Neural cell (in vitro differentiated cells): ENCODE data around the gene DUOX1. TPM values are rescaled to one million over a fixed set of nuclear protein-coding genes. Genes with fewer than 3 reads are reported as not detected.

ENCODE experiments used
- H2AFZ ChIP-seq: fragments of 200-600, 300-800 bp; sonication (generic), shearing (Covaris generic); 2 replicates; pipeline ENCODE4 v1.6.0; 2014; ENCODE audit warnings: low read depth, mild to moderate bottlenecking, antibody characterized with exemption, low read length, moderate library complexity
- H3F3A ChIP-seq: fragments of 200-600 bp; shearing (Covaris generic); 2 replicates; pipeline ENCODE4 v1.6.1; 2016; ENCODE audit warnings: mild to moderate bottlenecking, moderate library complexity, mixed read lengths, antibody characterized with exemption, low read length; ENCODE audit not compliant: insufficient read depth, poor library complexity, severe bottlenecking
- H3K27ac ChIP-seq: fragments of 200-600, 300-800 bp; sonication (generic), shearing (Covaris generic); 2 replicates; pipeline ENCODE4 v1.5.1; 2014; ENCODE audit warnings: mild to moderate bottlenecking, low read length, moderate library complexity
- H3K27me3 ChIP-seq: fragments of 300-800, 200-600 bp; sonication (generic), shearing (Covaris generic); 2 replicates; pipeline ENCODE4 v1.6.0; 2014; ENCODE audit warnings: mild to moderate bottlenecking, low read depth, low read length, moderate library complexity; ENCODE audit not compliant: insufficient read depth
- H3K36me3 ChIP-seq: fragments of 300-800, 200-600 bp; sonication (generic), shearing (Covaris generic); 2 replicates; pipeline ENCODE4 v1.5.1; 2014; ENCODE audit warnings: mild to moderate bottlenecking, antibody characterized with exemption, low read length, moderate library complexity; ENCODE audit not compliant: insufficient read depth
- H3K4me2 ChIP-seq: fragments of 300-800, 200-600 bp; sonication (generic), shearing (Covaris generic); 2 replicates; pipeline ENCODE4 v1.6.0; 2014; ENCODE audit warnings: mild to moderate bottlenecking, low read length
- H3K4me3 ChIP-seq: fragments of 300-800, 200-600 bp; sonication (generic), shearing (Covaris generic); 2 replicates; pipeline ENCODE4 v1.5.1; 2014; ENCODE audit warnings: mild to moderate bottlenecking, low read length, moderate library complexity
- H3K79me2 ChIP-seq: fragments of 200-600 bp; shearing (Covaris generic); replicated peaks from 2 replicates; pipeline ENCODE4 v1.6.0; 2014; ENCODE audit warnings: mild to moderate bottlenecking, low read length, moderate library complexity; ENCODE audit not compliant: insufficient read depth
- H3K9ac ChIP-seq: fragments of 300-800, 200-600 bp; sonication (generic), shearing (Covaris generic); 2 replicates; pipeline ENCODE4 v1.6.1; 2016; ENCODE audit warnings: mild to moderate bottlenecking, low read length, mixed read lengths
- H3K9me2 ChIP-seq: fragments of 200-600 bp; shearing (Covaris generic); 2 replicates; pipeline ENCODE4 v1.6.1; 2016; ENCODE audit warnings: mild to moderate bottlenecking, low read length, mixed read lengths; ENCODE audit not compliant: insufficient read depth
- H3K9me3 ChIP-seq: fragments of 200-600, 300-800 bp; sonication (generic), shearing (Covaris generic); 2 replicates; pipeline ENCODE4 v1.6.1; 2016; ENCODE audit warnings: mild to moderate bottlenecking, mixed run types, low read length, moderate library complexity, mixed read lengths
- H4K20me1 ChIP-seq: fragments of 200-600 bp; shearing (Covaris generic); 2 replicates; pipeline ENCODE4 v1.6.1; 2016; ENCODE audit warnings: mild to moderate bottlenecking, mixed run types; ENCODE audit not compliant: insufficient read depth
- EP300 ChIP-seq: fragments of 450-650 bp; conservative IDR thresholded peaks from 2 replicates; pipeline ENCODE4 v1.6.1; 2014; ENCODE audit warnings: antibody characterized with exemption, mild to moderate bottlenecking, moderate library complexity; ENCODE audit not compliant: poor library complexity, severe bottlenecking
- EZH2 ChIP-seq: fragments of 200-600, 300-800 bp; shearing (Covaris generic), sonication (generic); IDR thresholded peaks from 2 replicates; pipeline ENCODE4 v1.6.1; 2014; ENCODE audit warnings: antibody characterized with exemption, low read length, borderline replicate concordance, mild to moderate bottlenecking; ENCODE audit not compliant: insufficient read depth, poor library complexity, severe bottlenecking
- MXI1 ChIP-seq: fragments of 450-650 bp; conservative IDR thresholded peaks from 2 replicates; pipeline ENCODE4 v1.6.1; 2014; ENCODE audit warnings: antibody characterized with exemption, mild to moderate bottlenecking; ENCODE audit not compliant: poor library complexity, severe bottlenecking
- POLR2AphosphoS5 ChIP-seq: IDR thresholded peaks from 2 replicates; pipeline ENCODE4 v1.6.1; 2012
- RAD21 ChIP-seq: fragments of 450-650 bp; conservative IDR thresholded peaks from 2 replicates; pipeline ENCODE4 v1.6.1; 2014; ENCODE audit warnings: antibody characterized with exemption, mild to moderate bottlenecking, moderate library complexity
- SMC3 ChIP-seq: fragments of 450-650 bp; conservative IDR thresholded peaks from 2 replicates; pipeline ENCODE4 v1.6.1; 2014; ENCODE audit warnings: antibody characterized with exemption, mild to moderate bottlenecking, moderate library complexity; ENCODE audit not compliant: poor library complexity
- TAF1 ChIP-seq: IDR thresholded peaks from 2 replicates; pipeline ENCODE4 v1.6.1; 2012; ENCODE audit warnings: low read depth
- polyA plus RNA-seq: library from polyadenylated mRNA; depleted of rRNA; stranded (reverse); fragments of >200 nt; gene quantifications from 2 replicates; pipeline ENCODE4 v1.2.3, GENCODE V29; 2014
- TF ChIP-seq, protein P1 (sequence below): IDR thresholded peaks from 2 replicates; pipeline ENCODE4 v1.6.1; 2012; ENCODE audit warnings: borderline replicate concordance
- TF ChIP-seq, protein P2 (sequence below): fragments of 450-650 bp; IDR thresholded peaks from 2 replicates; pipeline ENCODE4 v1.5.1; 2014; ENCODE audit warnings: antibody characterized with exemption, mild to moderate bottlenecking, moderate library complexity; ENCODE audit not compliant: poor library complexity, severe bottlenecking

Gene DUOX1
- polyA plus RNA-seq, 1 donor from 2014 or later: not detected

DNA sequence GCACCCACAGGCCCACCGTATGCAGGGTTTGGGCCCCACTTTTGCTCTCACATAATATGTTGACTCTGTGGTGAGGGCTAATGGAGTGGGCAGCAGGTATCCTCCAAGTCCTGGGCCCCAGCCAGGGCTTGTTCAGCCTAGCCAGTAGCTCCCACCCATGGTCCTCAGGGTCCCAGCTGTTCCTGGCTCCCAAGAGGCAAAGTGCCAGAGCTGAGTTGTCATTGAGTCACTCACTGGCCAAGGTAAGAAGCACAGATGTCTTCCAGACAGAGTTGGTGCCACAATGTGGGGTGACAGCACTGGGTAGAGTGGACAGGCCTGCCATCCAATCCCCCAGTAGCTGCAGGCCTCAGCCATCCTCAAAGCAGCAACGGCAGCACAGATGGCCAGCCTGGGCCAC, 53.7 kb downstream of the DUOX1 start:
- Histone ChIP-seq H3K27me3 (no peaks in the 10 kb centered on the region), H3K9me3 (no peaks in the 10 kb centered on the region), H3K9ac (no peak overlapping the region), H3K9me2 (no peaks in the 10 kb centered on the region), H3F3A (no peaks in the 10 kb centered on the region), H4K20me1 (no peaks in the 10 kb centered on the region), H3K36me3 (no peaks in the 10 kb centered on the region), H2AFZ (no peak overlapping the region), H3K4me3 (peak overlapping the region; percentile 90), H3K4me2 (no peak overlapping the region), H3K79me2 (peaks cover 82% of the 10 kb centered on the region), H3K27ac (no peak overlapping the region)
- TF ChIP-seq POLR2AphosphoS5: no peak
- no peak for TF ChIP-seq EZH2

- H2AFZ ChIP-seq: no peak overlapping the region
- no peaks in the 10 kb centered on the region for H3F3A ChIP-seq
- no peak for TF ChIP-seq SMC3
- TF ChIP-seq MXI1: no peak
- peak overlapping the region; percentile 78 for H3K4me2 ChIP-seq
- H3K9me2 ChIP-seq: no peaks in the 10 kb centered on the region
- no peaks in the 10 kb centered on the region for H3K27me3 ChIP-seq
- no peaks in the 10 kb centered on the region for H3K36me3 ChIP-seq
- H3K4me3 ChIP-seq: peak overlapping the region; percentile 90
- H4K20me1 ChIP-seq: no peaks in the 10 kb centered on the region
- H3K79me2 ChIP-seq: peaks cover 80% of the 10 kb centered on the region
- H3K27ac ChIP-seq: no peak overlapping the region
- H3K9me3 ChIP-seq: no peaks in the 10 kb centered on the region
- no peak overlapping the region for H3K9ac ChIP-seq
Measured at GRCh38 chr15:45184562-45185041, 54.8 kb downstream of the DUOX1 start.

DNA sequence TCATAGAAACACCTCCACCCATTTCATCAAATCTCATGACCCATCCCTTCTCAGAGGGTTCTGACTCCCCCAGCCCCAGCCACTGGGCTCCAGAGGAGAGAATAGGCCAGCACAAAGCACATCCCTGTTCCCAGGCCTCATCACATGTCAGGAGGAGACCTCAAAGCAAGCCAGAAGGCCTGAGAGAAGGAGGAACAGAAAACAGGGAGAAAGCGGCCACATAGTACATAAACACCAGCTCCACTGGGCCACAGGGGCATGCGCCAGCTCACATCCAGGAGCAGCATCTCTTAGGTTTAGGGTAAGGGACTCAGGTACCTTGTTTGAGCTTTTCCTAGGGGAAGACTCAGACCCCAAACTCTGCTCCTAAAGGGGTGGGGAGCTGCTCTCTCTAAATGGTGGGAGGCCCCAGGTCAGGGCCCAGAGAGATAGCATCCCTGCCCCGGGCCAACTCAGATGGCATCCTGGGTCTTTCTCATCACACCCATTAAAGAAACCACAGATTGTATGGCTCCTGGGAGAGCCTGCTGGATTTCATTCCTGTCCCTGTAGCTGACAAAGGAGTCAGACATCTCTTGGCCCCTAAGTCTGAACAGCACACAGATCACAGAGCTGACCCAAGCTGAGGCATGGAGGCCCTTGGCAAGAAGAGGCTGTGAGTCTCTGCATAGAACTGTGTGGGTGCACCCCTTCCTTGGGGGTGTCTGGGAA, 55.4 kb downstream of the DUOX1 start:
- Histone ChIP-seq H3K4me2 (peak overlapping the region; percentile 78), H3K9ac (peak overlapping the region; percentile 93), H3K27me3 (no peaks in the 10 kb centered on the region), H3K4me3 (peak overlapping the region; percentile 90), H3K9me3 (no peaks in the 10 kb centered on the region), H3K36me3 (no peaks in the 10 kb centered on the region), H3K79me2 (peaks cover 74% of the 10 kb centered on the region), H4K20me1 (no peaks in the 10 kb centered on the region), H3F3A (no peaks in the 10 kb centered on the region), H3K27ac (no peak overlapping the region), H2AFZ (no peak overlapping the region), H3K9me2 (no peaks in the 10 kb centered on the region)
- TF ChIP-seq SMC3: no peak
- TF ChIP-seq, protein P1, sequence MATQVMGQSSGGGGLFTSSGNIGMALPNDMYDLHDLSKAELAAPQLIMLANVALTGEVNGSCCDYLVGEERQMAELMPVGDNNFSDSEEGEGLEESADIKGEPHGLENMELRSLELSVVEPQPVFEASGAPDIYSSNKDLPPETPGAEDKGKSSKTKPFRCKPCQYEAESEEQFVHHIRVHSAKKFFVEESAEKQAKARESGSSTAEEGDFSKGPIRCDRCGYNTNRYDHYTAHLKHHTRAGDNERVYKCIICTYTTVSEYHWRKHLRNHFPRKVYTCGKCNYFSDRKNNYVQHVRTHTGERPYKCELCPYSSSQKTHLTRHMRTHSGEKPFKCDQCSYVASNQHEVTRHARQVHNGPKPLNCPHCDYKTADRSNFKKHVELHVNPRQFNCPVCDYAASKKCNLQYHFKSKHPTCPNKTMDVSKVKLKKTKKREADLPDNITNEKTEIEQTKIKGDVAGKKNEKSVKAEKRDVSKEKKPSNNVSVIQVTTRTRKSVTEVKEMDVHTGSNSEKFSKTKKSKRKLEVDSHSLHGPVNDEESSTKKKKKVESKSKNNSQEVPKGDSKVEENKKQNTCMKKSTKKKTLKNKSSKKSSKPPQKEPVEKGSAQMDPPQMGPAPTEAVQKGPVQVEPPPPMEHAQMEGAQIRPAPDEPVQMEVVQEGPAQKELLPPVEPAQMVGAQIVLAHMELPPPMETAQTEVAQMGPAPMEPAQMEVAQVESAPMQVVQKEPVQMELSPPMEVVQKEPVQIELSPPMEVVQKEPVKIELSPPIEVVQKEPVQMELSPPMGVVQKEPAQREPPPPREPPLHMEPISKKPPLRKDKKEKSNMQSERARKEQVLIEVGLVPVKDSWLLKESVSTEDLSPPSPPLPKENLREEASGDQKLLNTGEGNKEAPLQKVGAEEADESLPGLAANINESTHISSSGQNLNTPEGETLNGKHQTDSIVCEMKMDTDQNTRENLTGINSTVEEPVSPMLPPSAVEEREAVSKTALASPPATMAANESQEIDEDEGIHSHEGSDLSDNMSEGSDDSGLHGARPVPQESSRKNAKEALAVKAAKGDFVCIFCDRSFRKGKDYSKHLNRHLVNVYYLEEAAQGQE: no peak
- TF ChIP-seq, protein P2, sequence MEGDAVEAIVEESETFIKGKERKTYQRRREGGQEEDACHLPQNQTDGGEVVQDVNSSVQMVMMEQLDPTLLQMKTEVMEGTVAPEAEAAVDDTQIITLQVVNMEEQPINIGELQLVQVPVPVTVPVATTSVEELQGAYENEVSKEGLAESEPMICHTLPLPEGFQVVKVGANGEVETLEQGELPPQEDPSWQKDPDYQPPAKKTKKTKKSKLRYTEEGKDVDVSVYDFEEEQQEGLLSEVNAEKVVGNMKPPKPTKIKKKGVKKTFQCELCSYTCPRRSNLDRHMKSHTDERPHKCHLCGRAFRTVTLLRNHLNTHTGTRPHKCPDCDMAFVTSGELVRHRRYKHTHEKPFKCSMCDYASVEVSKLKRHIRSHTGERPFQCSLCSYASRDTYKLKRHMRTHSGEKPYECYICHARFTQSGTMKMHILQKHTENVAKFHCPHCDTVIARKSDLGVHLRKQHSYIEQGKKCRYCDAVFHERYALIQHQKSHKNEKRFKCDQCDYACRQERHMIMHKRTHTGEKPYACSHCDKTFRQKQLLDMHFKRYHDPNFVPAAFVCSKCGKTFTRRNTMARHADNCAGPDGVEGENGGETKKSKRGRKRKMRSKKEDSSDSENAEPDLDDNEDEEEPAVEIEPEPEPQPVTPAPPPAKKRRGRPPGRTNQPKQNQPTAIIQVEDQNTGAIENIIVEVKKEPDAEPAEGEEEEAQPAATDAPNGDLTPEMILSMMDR: no peak
- no peak for TF ChIP-seq MXI1
- no peak for TF ChIP-seq EP300
- TF ChIP-seq EZH2: no peak
- no peak for TF ChIP-seq POLR2AphosphoS5
- no peak for TF ChIP-seq RAD21
- TF ChIP-seq TAF1: no peak
